GM10266 (cell line): ENCODE results near the gene TJAP1.

Experiments
- DNase-seq: peaks from one replicate; pipeline ENCODE4 v3.0.0; 2012; ENCODE audit errors: extremely low spot score
- TF ChIP-seq, protein P1 (sequence below): IDR thresholded peaks from 2 replicates; pipeline ENCODE4 v1.5.1; 2012; ENCODE audit warnings: mild to moderate bottlenecking, low read depth; ENCODE audit not compliant: control insufficient read depth, insufficient read depth; ENCODE audit errors: missing control alignments

Gene TJAP1

DNA sequence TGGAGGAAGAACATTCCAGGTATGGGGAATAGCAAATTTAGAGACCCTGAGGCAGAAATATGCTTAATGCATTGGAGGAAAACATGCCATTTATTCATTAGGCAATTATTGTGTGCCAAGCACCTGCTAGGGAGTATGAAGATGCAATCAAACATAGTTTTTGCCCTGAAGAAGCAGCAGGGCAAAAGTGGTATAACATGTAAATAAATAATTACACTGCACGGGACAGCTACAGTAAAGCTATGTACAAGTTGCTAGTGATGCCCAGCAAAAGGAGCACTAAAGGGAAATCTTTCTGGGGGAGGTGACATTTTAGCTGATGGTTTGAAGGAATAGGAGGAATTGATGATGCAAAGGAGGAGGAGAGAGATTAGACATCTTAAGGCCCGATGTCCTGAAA lies 624 bp upstream of the TJAP1 start:
- DNase-seq = no peak
- TF ChIP-seq, protein P1, sequence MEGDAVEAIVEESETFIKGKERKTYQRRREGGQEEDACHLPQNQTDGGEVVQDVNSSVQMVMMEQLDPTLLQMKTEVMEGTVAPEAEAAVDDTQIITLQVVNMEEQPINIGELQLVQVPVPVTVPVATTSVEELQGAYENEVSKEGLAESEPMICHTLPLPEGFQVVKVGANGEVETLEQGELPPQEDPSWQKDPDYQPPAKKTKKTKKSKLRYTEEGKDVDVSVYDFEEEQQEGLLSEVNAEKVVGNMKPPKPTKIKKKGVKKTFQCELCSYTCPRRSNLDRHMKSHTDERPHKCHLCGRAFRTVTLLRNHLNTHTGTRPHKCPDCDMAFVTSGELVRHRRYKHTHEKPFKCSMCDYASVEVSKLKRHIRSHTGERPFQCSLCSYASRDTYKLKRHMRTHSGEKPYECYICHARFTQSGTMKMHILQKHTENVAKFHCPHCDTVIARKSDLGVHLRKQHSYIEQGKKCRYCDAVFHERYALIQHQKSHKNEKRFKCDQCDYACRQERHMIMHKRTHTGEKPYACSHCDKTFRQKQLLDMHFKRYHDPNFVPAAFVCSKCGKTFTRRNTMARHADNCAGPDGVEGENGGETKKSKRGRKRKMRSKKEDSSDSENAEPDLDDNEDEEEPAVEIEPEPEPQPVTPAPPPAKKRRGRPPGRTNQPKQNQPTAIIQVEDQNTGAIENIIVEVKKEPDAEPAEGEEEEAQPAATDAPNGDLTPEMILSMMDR = no peak

DNA sequence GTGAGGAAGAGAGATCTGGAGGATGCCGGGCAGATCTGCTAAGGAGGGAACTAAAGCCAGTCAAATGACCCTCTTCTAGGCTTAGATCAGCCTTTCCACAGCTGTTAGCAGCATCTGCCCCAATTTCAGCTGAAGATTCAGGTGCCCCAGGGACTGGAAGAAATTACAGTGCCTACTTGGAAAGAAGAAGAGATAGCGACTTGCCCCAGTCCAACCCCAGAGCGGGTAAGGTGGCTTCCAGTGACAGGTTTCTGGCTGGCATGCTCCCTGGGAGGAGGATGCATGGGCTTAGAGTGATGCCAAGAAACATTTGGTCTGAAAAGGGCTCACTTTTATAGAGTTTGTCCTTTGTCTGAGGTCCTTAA lies 620 bp downstream of the TJAP1 start:
- no peak for DNase-seq
- TF ChIP-seq, protein P1 = no peak

DNA sequence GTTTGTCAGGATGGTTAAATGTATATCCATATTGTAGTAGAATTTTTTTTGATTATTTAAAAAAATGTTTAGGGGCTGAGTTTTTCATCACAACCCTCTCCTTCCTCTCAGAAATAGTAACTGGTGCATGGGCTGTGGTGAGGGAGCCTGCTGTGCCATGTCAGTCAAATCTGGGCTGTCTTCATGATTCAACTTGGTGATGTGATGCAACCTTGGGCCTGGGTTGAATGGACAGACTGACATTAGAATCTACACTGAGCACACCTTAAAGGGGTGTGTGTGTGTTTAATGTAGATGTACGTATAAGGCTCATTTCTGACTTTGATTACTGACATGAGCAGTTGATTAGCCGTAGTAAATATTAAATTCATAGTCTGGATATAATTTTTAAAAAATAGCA lies 3.7 kb downstream of the TJAP1 start:
- DNase-seq = no peak
- TF ChIP-seq, protein P1 = no peak

DNA sequence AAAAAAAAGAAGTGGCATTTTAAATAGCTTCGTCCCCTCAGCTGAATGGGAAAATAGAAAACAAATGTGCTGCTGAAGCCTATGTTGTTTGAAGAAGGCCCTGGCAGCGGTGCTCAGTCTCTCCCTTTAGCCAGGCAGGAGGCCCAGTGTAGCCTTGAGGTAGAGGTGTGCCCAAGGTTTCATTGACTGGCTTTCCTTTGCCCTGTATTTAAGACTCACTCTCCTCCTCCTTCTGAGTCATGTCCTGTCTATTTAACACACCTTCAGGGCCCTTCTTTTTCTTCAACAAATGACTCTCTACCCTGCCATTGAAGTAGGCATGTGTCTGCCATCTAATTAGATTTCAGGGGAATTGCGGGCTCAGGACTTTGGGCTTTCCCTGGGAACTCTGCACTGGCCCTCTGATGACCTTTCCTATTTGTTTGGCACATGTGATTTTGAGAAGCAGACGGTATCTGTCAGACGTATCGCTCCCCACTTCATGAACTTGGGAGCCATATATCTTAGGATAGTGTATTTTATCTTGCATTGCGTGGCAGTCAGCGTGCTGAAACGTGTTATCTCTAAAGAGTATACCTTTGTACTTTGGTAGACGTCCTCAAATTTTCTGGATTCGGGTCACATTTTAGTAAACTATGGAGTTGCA lies 4.3 kb downstream of the TJAP1 start:
- TF ChIP-seq, protein P1 = no peak
- DNase-seq = no peak

DNA sequence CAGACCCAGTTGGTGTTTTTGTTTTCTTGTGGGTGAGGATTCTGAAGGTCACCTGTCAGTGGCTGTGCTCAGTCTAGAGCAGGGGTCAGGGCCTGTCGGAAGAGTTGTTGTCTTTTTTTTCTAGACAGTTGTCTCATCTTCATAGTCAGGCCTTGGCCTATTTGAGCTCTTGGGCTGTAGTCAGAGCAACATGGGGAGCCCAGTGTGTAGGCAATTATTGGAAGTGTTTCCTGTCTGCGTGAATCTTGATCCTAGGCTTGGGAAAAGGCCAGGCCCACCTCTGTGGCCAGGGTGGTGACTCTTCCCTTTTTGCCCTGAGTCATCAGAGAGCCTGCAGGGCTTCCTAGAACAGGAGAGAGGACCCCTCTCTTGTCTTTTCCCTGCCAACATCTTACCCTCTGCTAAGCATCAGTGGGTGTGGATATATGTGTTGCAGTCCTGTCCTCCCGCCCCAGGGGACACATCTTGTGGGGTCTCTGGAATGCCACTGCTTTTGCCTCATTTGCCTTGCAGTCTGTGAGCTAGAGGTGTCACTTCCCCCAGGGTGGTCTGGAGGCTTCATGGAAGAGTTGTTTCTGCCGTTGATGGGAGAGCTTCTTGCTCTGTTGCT lies 11.4 kb downstream of the TJAP1 start:
- no peak for DNase-seq
- TF ChIP-seq, protein P1 = no peak

DNA sequence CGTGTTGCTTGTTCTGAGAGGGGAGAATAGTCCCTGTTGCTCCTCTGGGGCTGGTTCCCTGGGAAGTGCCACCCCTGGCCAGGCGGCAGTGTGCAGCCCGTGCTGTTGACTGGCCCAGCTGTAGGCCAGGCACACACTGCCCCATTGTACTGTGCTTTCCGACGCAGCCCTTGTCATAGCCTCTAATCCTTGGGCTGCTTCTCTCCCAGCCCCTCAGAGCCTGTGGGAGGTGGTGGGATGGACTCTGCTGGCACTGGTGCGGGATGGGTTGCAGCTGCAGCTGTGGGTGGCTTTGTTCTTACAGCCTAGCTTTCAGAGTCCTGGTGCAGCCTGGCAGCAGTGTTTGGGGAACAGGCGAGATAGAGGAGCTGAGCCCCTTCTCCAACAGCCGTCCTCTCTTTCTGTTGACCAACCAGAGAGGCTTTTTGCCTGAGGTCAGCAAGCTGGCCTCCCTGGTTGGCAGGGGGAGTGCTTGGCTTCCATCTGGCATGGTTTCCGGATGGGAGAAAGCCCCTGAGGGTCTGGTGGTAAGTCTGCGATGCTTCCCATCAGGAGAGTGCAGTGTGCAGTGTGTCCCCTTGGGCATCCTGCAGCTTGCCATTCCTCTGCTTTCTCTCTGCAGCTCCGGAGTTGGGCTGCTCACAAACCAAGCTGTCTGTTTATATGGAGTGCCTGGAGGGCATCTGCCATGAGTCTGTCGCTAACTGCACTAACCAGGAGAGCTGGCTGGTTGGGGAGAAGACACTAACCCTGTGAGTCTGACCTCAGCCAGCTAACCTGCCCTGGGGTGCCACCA lies 12.1 kb downstream of the TJAP1 start:
- no peak for DNase-seq
- TF ChIP-seq, protein P1 = no peak

DNA sequence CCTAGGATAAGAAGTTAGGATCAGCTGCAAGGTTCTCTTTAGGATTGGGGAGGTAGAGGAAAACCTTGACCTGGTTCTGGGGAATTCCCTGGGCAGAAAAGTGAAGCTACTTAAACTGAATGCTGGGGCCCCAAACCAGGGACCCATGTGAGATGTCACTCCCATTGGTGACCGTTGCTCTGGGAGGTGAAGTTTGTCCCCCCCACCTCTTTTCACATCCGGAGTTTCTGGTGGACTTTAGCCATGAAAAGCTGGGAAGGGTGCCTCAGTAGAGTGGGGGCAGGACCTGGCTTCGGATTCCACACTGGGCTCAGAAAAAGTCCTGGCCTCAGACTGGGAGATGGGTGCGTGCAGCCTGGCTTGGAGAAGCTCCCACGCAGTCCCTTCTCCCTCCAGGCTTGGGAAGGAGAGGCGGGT lies 13.2 kb downstream of the TJAP1 start:
- TF ChIP-seq, protein P1 = no peak
- DNase-seq = no peak
